Loucy (cell line): Measurements from ENCODE around the gene PDZD8.

Experiments used
- H2AFZ ChIP-seq: fragments of 200-600 bp; sonication (generic); 2 replicates; pipeline ENCODE4 v1.6.0; 2016; ENCODE audit warnings: antibody characterized with exemption, mild to moderate bottlenecking, low read length, moderate library complexity
- H3F3A ChIP-seq: fragments of 200-600 bp; 2 replicates; pipeline ENCODE4 v1.6.0; 2016; ENCODE audit warnings: antibody characterized with exemption, low read depth, mild to moderate bottlenecking
- H3K27me3 ChIP-seq: fragments of 200-600 bp; sonication (generic); 2 replicates; pipeline ENCODE4 v1.6.1; 2014; ENCODE audit warnings: low read length, mild to moderate bottlenecking; ENCODE audit not compliant: insufficient read depth, poor library complexity, severe bottlenecking
- H3K36me3 ChIP-seq: fragments of 200-600 bp; sonication (generic); 2 replicates; pipeline ENCODE4 v1.6.1; 2016; ENCODE audit warnings: low read length; ENCODE audit not compliant: insufficient read depth
- H3K4me1 ChIP-seq: fragments of 200-600 bp; sonication (generic); 2 replicates; pipeline ENCODE4 v1.5.1; 2014; ENCODE audit warnings: low read length, mild to moderate bottlenecking; ENCODE audit not compliant: insufficient read depth, poor library complexity, severe bottlenecking
- H3K4me2 ChIP-seq: fragments of 200-600 bp; sonication (generic); 2 replicates; pipeline ENCODE4 v1.6.0; 2014; ENCODE audit warnings: antibody characterized with exemption, low read length, low read depth, mild to moderate bottlenecking; ENCODE audit not compliant: poor library complexity, severe bottlenecking
- H3K4me3 ChIP-seq: fragments of 200-600 bp; sonication (generic); 2 replicates; pipeline ENCODE4 v1.5.1; 2014; ENCODE audit warnings: low read length, mild to moderate bottlenecking, mixed read lengths; ENCODE audit not compliant: poor library complexity, severe bottlenecking
- H3K79me2 ChIP-seq: fragments of 200-600 bp; sonication (generic); 2 replicates; pipeline ENCODE4 v1.6.1; 2014; ENCODE audit warnings: low read length; ENCODE audit not compliant: insufficient read depth
- H3K9ac ChIP-seq: fragments of 200-600 bp; sonication (generic); 2 replicates; pipeline ENCODE4 v1.6.0; 2014; ENCODE audit warnings: mild to moderate bottlenecking, low read depth, low read length, moderate library complexity; ENCODE audit not compliant: poor library complexity, severe bottlenecking
- H3K9me2 ChIP-seq: fragments of 200-600 bp; sonication (generic); replicated peaks from 2 replicates; pipeline ENCODE4 v1.6.1; 2016; ENCODE audit warnings: low read depth, low read length, mixed read lengths
- H3K9me3 ChIP-seq: fragments of 200-600 bp; sonication (generic); 2 replicates; pipeline ENCODE4 v1.6.1; 2014; ENCODE audit warnings: mild to moderate bottlenecking, antibody characterized with exemption, low read length, low read depth; ENCODE audit not compliant: insufficient read depth
- H4K20me1 ChIP-seq: fragments of 200-600 bp; sonication (generic); 2 replicates; pipeline ENCODE4 v1.6.0; 2014; ENCODE audit warnings: antibody characterized with exemption, low read length, mild to moderate bottlenecking; ENCODE audit not compliant: insufficient read depth, poor library complexity, severe bottlenecking
- CTCF ChIP-seq: fragments of 200-600 bp; sonication (generic); conservative IDR thresholded peaks from 2 replicates; pipeline ENCODE4 v1.5.1; 2014; ENCODE audit warnings: mild to moderate bottlenecking, antibody characterized with exemption, low read length
- EZH2phosphoT487 ChIP-seq: fragments of 200-600 bp; IDR thresholded peaks from 2 replicates; pipeline ENCODE4 v1.6.1; 2018; ENCODE audit warnings: antibody characterized with exemption, mild to moderate bottlenecking, moderate library complexity, borderline replicate concordance

Gene PDZD8

DNA sequence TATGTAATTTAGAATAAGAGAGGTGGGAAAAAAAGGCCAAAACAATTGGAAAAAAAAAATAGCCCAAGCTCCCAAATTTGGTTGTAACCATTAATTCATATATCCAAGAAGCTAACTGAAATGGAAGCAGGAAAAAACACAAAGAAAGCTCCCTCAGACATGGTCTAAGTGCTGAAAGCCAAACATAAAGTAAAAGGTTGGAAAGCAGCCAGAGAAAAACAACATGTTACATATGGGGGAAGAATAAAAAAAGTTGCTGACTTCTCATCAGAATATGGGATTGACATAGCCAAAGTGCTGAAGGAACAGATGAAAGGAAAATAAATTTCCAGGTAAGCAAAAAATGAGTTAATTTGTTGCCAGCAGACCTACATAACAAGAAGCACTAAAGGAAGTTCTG is 40.3 kb downstream of the PDZD8 start:
- no peak overlapping the region for H3K9ac ChIP-seq
- H3K4me2 ChIP-seq: peak overlapping the region; percentile 9
- H3K36me3 ChIP-seq: peaks cover 94% of the 10 kb centered on the region
- no peaks in the 10 kb centered on the region for H3K9me3 ChIP-seq
- H3K4me3 ChIP-seq: no peak overlapping the region
- peaks cover 100% of the 10 kb centered on the region for H3K79me2 ChIP-seq
- no peaks in the 10 kb centered on the region for H3K27me3 ChIP-seq
- H3K9me2 ChIP-seq: no peaks in the 10 kb centered on the region
- TF ChIP-seq CTCF: no peak
- no peak for TF ChIP-seq EZH2phosphoT487
- no peak overlapping the region for H2AFZ ChIP-seq
- peaks cover 100% of the 10 kb centered on the region for H4K20me1 ChIP-seq
- peaks cover 36% of the 10 kb centered on the region for H3F3A ChIP-seq
- H3K4me1 ChIP-seq: peaks cover 31% of the 10 kb centered on the region

GRCh38 chr10:117334066-117334465 is 41.2 kb downstream of the PDZD8 start:
- no peak overlapping the region for H2AFZ ChIP-seq
- H3K9me3 ChIP-seq: no peaks in the 10 kb centered on the region
- no peak overlapping the region for H3K4me3 ChIP-seq
- H3F3A ChIP-seq: peaks cover 28% of the 10 kb centered on the region; the same call in 1 of the 2 replicates
- no peaks in the 10 kb centered on the region for H3K9me2 ChIP-seq
- H3K27me3 ChIP-seq: no peaks in the 10 kb centered on the region
- peaks cover 97% of the 10 kb centered on the region for H4K20me1 ChIP-seq
- peaks cover 99% of the 10 kb centered on the region for H3K79me2 ChIP-seq
- H3K9ac ChIP-seq: no peak overlapping the region
- TF ChIP-seq CTCF (no peak), EZH2phosphoT487 (no peak)
- peaks cover 25% of the 10 kb centered on the region for H3K4me1 ChIP-seq
- H3K36me3 ChIP-seq: peaks cover 91% of the 10 kb centered on the region
- peak overlapping the region; percentile 4 for H3K4me2 ChIP-seq

DNA sequence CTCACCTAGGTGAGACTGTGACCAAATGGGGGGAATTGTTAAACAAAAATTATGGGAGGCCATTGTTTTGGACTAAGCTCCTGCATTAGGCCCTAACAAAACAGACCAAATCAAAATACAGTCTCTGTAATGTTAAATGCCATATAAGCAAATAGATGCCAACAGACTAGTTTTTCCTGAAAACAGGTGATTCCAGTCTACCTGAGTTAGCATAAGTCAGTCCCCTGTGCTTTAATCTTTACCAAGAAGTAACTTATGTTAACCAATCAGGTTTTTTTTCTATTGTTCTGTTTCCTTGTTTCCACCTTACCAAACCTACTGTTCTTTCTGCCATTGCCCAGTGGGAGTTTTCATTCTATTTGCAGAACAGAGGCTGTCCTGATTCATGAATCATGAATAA is 48.0 kb downstream of the PDZD8 start:
- TF ChIP-seq EZH2phosphoT487 (no peak), CTCF (no peak)
- H2AFZ ChIP-seq: no peak overlapping the region
- no peak overlapping the region for H3K4me3 ChIP-seq
- H3K9ac ChIP-seq: no peak overlapping the region
- no peaks in the 10 kb centered on the region for H3K9me3 ChIP-seq
- H3F3A ChIP-seq: peaks cover 11% of the 10 kb centered on the region; the same call in 1 of the 2 replicates
- peaks cover 99% of the 10 kb centered on the region for H3K79me2 ChIP-seq
- H3K4me2 ChIP-seq: no peak overlapping the region
- peaks cover 15% of the 10 kb centered on the region for H3K4me1 ChIP-seq
- H3K9me2 ChIP-seq: no peaks in the 10 kb centered on the region
- peaks cover 92% of the 10 kb centered on the region for H3K36me3 ChIP-seq
- no peaks in the 10 kb centered on the region for H3K27me3 ChIP-seq
- peaks cover 97% of the 10 kb centered on the region for H4K20me1 ChIP-seq
